SU-DHL-6 (cell line): ENCODE results near the gene MAST4.

Experiments used
- CTCF ChIP-seq: fragments of 200-600 bp; sonication (generic); IDR thresholded peaks from one replicate; pipeline ENCODE4 v1.5.1; 2017; ENCODE audit warnings: antibody characterized with exemption, mild to moderate bottlenecking, low read length, moderate library complexity; ENCODE audit not compliant: insufficient read depth, poor library complexity, severe bottlenecking
- EZH2phosphoT487 ChIP-seq: fragments of 200-600 bp; sonication (generic), shearing (Covaris generic); conservative IDR thresholded peaks from 2 replicates; pipeline ENCODE4 v1.6.1; 2018; ENCODE audit warnings: mild to moderate bottlenecking, antibody characterized with exemption, low read length, moderate library complexity, mixed read lengths

- TF ChIP-seq CTCF (no peak), EZH2phosphoT487 (no peak)
Observed at GRCh38 chr5:66802941-66803340, 206.7 kb downstream of the MAST4 start.
